PC-9 (cell line): ENCODE measurements around the gene CALML5.

Source experiments
- EZH2 ChIP-seq: fragments of 200-600 bp; sonication (generic); IDR thresholded peaks from 2 replicates; pipeline ENCODE4 v1.8.0; 2017; ENCODE audit warnings: antibody characterized with exemption, low read depth
- TF ChIP-seq, protein P1 (sequence below): fragments of 200-600 bp; sonication (generic); conservative IDR thresholded peaks from 2 replicates; pipeline ENCODE4 v1.6.1; 2017; ENCODE audit warnings: mixed run types, antibody characterized with exemption, mild to moderate bottlenecking, moderate library complexity

GRCh38 chr10:5527332-5528200 lies 28.2 kb upstream of the CALML5 start:
- TF ChIP-seq, protein P1, sequence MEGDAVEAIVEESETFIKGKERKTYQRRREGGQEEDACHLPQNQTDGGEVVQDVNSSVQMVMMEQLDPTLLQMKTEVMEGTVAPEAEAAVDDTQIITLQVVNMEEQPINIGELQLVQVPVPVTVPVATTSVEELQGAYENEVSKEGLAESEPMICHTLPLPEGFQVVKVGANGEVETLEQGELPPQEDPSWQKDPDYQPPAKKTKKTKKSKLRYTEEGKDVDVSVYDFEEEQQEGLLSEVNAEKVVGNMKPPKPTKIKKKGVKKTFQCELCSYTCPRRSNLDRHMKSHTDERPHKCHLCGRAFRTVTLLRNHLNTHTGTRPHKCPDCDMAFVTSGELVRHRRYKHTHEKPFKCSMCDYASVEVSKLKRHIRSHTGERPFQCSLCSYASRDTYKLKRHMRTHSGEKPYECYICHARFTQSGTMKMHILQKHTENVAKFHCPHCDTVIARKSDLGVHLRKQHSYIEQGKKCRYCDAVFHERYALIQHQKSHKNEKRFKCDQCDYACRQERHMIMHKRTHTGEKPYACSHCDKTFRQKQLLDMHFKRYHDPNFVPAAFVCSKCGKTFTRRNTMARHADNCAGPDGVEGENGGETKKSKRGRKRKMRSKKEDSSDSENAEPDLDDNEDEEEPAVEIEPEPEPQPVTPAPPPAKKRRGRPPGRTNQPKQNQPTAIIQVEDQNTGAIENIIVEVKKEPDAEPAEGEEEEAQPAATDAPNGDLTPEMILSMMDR = no peak
- TF ChIP-seq EZH2 = no peak
